Brain microvascular endothelial cell (primary cell): ENCODE measurements around the gene MZB1.

Source experiments
- DNase-seq: peaks from one replicate; pipeline ENCODE4 v3.0.0-alpha.2; 2020
- H3K27ac ChIP-seq: fragments of 250-450 bp; sonication (Bioruptor Pico); 2 replicates; pipeline ENCODE4 v1.5.1; 2020; ENCODE audit warnings: mild to moderate bottlenecking, moderate library complexity
- H3K27me3 ChIP-seq: fragments of 250-450 bp; sonication (Bioruptor Pico); replicated peaks from 2 replicates; pipeline ENCODE4 v1.5.1; 2020; ENCODE audit warnings: mild to moderate bottlenecking
- H3K36me3 ChIP-seq: fragments of 250-450 bp; sonication (Bioruptor Pico); replicated peaks from 2 replicates; pipeline ENCODE4 v1.5.1; 2020; ENCODE audit warnings: mild to moderate bottlenecking
- H3K4me3 ChIP-seq: 2 replicates; pipeline ENCODE4 v1.5.1; 2011; ENCODE audit warnings: low read depth, mild to moderate bottlenecking, control low read depth, low read length, moderate library complexity
- CTCF ChIP-seq: IDR thresholded peaks from 2 replicates; pipeline ENCODE4 v1.5.1; 2011; ENCODE audit warnings: low read depth, mild to moderate bottlenecking, moderate library complexity, low read length, control low read depth, inconsistent platforms; ENCODE audit errors: missing control alignments
- in situ Hi-C: cut with HindIII; loops from 2 replicates; pipeline ENCODE4 v1.10.0; 2017; ENCODE audit warnings: low sequenced_read_pairs, low pct_ligation_motif_present

Gene MZB1

GRCh38 chr5:139408191-139408590 is 18.5 kb upstream of the MZB1 start:
- H3K27me3 ChIP-seq: no peaks in the 10 kb centered on the region
- no peak for DNase-seq
- no peak for TF ChIP-seq CTCF
- no peak overlapping the region for H3K4me3 ChIP-seq
- in situ Hi-C loops: loop anchor here (25.0 kb wide), 1 partner anchor 354 kb away; no protein-coding TSS in a partner anchor
- H3K27ac ChIP-seq: no peak overlapping the region
- H3K36me3 ChIP-seq: no peaks in the 10 kb centered on the region

- no peak for TF ChIP-seq CTCF
These were observed 17.8 kb upstream of the MZB1 start for GRCh38 chr5:139407517-139407916.

DNA sequence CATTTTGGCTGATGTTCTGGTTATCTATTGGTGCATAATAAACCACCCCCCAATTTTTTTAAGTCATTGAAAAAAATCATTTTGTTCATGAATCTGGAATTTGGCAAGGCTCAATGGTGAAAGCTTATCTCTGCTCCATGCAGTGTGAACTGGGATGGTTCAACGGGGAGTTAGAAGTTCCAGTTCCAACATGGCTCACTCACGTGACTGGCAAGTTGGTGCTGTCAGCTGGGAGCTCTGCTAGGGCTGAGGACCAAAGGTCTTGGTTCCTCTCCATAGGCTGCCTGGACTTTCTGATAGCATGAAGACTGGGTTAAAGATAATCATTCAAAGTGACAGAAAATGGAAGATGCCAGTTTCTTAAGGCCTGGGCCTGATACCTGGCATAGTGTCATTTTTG is 17.2 kb upstream of the MZB1 start:
- Histone ChIP-seq H3K36me3 (no peaks in the 10 kb centered on the region), H3K27ac (no peak overlapping the region), H3K27me3 (no peaks in the 10 kb centered on the region), H3K4me3 (no peak overlapping the region)
- in situ Hi-C loops: loop anchor here (25.0 kb wide), 1 partner anchor 355 kb away; no protein-coding TSS in a partner anchor
- no peak for TF ChIP-seq CTCF
- DNase-seq: no peak

More at GRCh38 chr5:139407517-139407916, 17.8 kb upstream of the MZB1 start:
- no peaks in the 10 kb centered on the region for H3K36me3 ChIP-seq
- in situ Hi-C loops: loop anchor here (25.0 kb wide), 1 partner anchor 355 kb away; no protein-coding TSS in a partner anchor
- no peaks in the 10 kb centered on the region for H3K27me3 ChIP-seq
- no peak for DNase-seq
- no peak overlapping the region for H3K4me3 ChIP-seq
- no peak overlapping the region for H3K27ac ChIP-seq

GRCh38 chr5:139404484-139404840 is 14.7 kb upstream of the MZB1 start:
- Histone ChIP-seq H3K4me3 (peak overlapping the region; percentile 64), H3K27me3 (no peaks in the 10 kb centered on the region), H3K27ac (peak overlapping the region; percentile 96), H3K36me3 (no peaks in the 10 kb centered on the region)
- TF ChIP-seq CTCF: no peak
- DNase-seq: no peak
- in situ Hi-C loops: loop anchor here (25.0 kb wide), 1 partner anchor 358 kb away; no protein-coding TSS in a partner anchor

- TF ChIP-seq CTCF: no peak
- H3K36me3 ChIP-seq: no peaks in the 10 kb centered on the region
- peak within 1 kb of the TSS; percentile 64 for H3K4me3 ChIP-seq
- H3K27me3 ChIP-seq: no peaks in the 10 kb centered on the region
- peak within 1 kb of the TSS; percentile 96 for H3K27ac ChIP-seq
- peak; percentile 97 for DNase-seq
- in situ Hi-C loops: loop anchor here (25.0 kb wide), 1 partner anchor 358 kb away; no protein-coding TSS in a partner anchor
These were observed 14.2 kb upstream of the MZB1 start, which contains the start of gene SPATA24 for GRCh38 chr5:139403787-139404483. Gene SPATA24, minus strand, starts transcription at chr5:139404089. Its CDS starts 29 bp downstream, at chr5:139404060.
